PC-3 (cell line): ENCODE results near the gene ACCS.

Source experiments
- CTCF ChIP-seq: fragments of 300-600 bp; sonication (generic); conservative IDR thresholded peaks from 2 replicates; pipeline ENCODE4 v1.5.1; 2017; ENCODE audit warnings: antibody characterized with exemption, low read depth, mild to moderate bottlenecking, low read length
- EZH2 ChIP-seq: fragments of 300-600 bp; sonication (generic); IDR thresholded peaks from one replicate; pipeline ENCODE4 v1.6.1; 2017; ENCODE audit warnings: antibody characterized with exemption, mild to moderate bottlenecking, low read length; ENCODE audit not compliant: unreplicated experiment
- EZH2phosphoT487 ChIP-seq: fragments of 300-600 bp; sonication (generic); IDR thresholded peaks from 2 replicates; pipeline ENCODE4 v1.6.1; 2018; ENCODE audit warnings: mild to moderate bottlenecking, antibody characterized with exemption, low read length, borderline replicate concordance

- no peak for TF ChIP-seq EZH2
- TF ChIP-seq CTCF: no peak
- TF ChIP-seq EZH2phosphoT487: no peak
These were observed 18.8 kb upstream of the ACCS start for GRCh38 chr11:44047298-44047697.
